Lung (tissue), 12 donors: Measurements from ENCODE around the gene KISS1R. TPM values are rescaled to one million over a fixed set of nuclear protein-coding genes. Genes with fewer than 3 reads are reported as not detected.

Experiments
- ATAC-seq: fragments of 200-7000 bp; cut with Tn5 transposase; one replicate; pipeline ENCODE4 v1.9.1; 2020; ENCODE audit warnings: moderate number of reproducible peaks; ENCODE audit not compliant: insufficient read depth, low FRiP score
- DNase-seq, 3 donors: peaks; one replicate each; pipeline ENCODE4 v3.0.0-alpha.2; 2013 to 2017
- H3K27ac ChIP-seq, 2 donors: one replicate each; pipeline ENCODE4 v1.5.1; 2013; ENCODE audit warnings: mild to moderate bottlenecking in 2 of 2, moderate library complexity in 2 of 2, control low read depth in 1 of 2, inconsistent platforms in 1 of 2, low read depth in 1 of 2, low read length in 1 of 2
- H3K27me3 ChIP-seq, 3 donors: one replicate each; pipeline ENCODE4 v1.5.1; 2013; ENCODE audit warnings: low read length in 2 of 3; ENCODE audit not compliant: control insufficient read depth in 3 of 3, insufficient read depth in 3 of 3
- H3K36me3 ChIP-seq, 4 donors: one replicate each; pipeline ENCODE4 v1.5.1; 2013; ENCODE audit warnings: low read length in 4 of 4, mild to moderate bottlenecking in 1 of 4, moderate library complexity in 1 of 4; ENCODE audit not compliant: control insufficient read depth in 4 of 4, insufficient read depth in 4 of 4
- H3K4me1 ChIP-seq, 5 donors: one replicate each; pipeline ENCODE4 v1.5.1; 2013; ENCODE audit warnings: low read length in 5 of 5, mild to moderate bottlenecking in 2 of 5, moderate library complexity in 1 of 5; ENCODE audit not compliant: control insufficient read depth in 5 of 5, insufficient read depth in 5 of 5
- H3K4me3 ChIP-seq: one replicate; pipeline ENCODE4 v1.5.1; 2013; ENCODE audit warnings: mild to moderate bottlenecking, control low read depth, moderate library complexity
- H3K9ac ChIP-seq, 2 donors: one replicate each; pipeline ENCODE4 v1.5.1; 2013; ENCODE audit warnings: low read length in 2 of 2, control low read depth in 1 of 2; ENCODE audit not compliant: insufficient read depth in 1 of 2
- H3K9me3 ChIP-seq, 4 donors: one replicate each; pipeline ENCODE4 v1.5.1; 2013; ENCODE audit warnings: low read length in 3 of 4, mild to moderate bottlenecking in 1 of 4, moderate library complexity in 1 of 4; ENCODE audit not compliant: control insufficient read depth in 4 of 4, insufficient read depth in 3 of 4
- CTCF ChIP-seq: IDR thresholded peaks from 2 replicates; pipeline ENCODE4 v1.5.1; 2012; ENCODE audit warnings: mild to moderate bottlenecking; ENCODE audit errors: control extremely low read depth, extremely low read depth
- WGBS, 2 donors: extraction: QIAGEN DNeasy Blood & Tissue Kit; methylation state at CpG; one replicate each; pipeline ENCODE4 v1.1.7; 2013; 5-methylcytosine and 5-hydroxymethylcytosine counted together
- polyA plus RNA-seq, 2 donors: library from polyadenylated mRNA; stranded (reverse); fragments of 200-250 nt; gene quantifications; one replicate each; pipeline ENCODE4 v1.2.1, GENCODE V29; 2013
- total RNA-seq, 2 donors: library from RNA; depleted of rRNA in 1 of 2; stranded (reverse); fragments of >200 nt in 1 of 2; gene quantifications; one replicate each; pipeline ENCODE4 v1.2.1, GENCODE V29; 2014 to 2021
- donor health status: control.
- donor health status: control.
- donor health status: Bipolar disorder and iron deficiency.
- donor health status: healthy.
- donor health status: DM: yes; HTN: yes; CAD: no.

The KISS1R gene
- total and polyA plus RNA-seq, 4 donors: 0.13 to 0.21 TPM; not detected in 2

GRCh38 chr19:900043-900301 is 17.2 kb upstream of the KISS1R start:
- H3K4me3 ChIP-seq: no peak overlapping the region

DNA sequence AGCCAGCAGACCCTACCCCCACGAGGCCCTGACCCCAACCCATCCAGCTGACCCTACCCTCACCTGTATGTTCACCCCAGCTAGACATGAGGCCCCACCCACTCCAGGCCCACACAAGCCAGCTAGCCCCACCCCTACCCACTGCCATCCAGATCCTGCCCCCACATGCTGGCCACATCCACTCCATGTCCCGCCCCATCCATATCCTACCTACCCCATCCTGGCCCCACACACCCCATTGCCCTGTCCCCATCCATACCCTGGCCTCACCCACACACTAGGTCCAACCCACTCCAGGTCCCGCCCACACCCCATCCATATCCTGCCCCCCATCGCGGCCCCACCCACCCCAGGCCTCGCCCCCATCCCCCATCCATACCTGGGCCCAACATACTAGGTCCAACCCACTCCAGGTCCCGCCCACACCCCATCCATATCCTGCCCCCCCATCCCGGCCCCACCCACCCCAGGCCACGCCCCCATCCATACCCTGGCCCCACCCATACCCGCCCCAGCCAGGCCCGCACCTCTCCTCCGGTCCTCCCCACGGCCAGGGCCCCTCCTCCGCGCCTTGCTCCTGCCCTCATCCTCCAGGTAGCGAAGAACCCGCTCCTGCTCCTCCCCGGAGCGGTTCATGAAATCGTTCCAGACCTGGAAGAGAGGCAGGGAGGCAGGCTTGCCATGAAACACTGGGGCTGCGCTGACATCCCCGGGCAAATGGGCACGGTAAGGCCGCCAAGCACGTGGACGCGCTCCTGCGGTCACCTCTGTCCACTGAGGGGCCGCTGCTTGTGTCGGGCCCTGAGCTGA is 16.6 kb upstream of the KISS1R start:
- no peak for DNase-seq
- peaks cover 0 to 5% (median 0%) of the 10 kb centered on the region in 5 donors for H3K4me1 ChIP-seq
- H3K4me3 ChIP-seq: no peak overlapping the region
- TF ChIP-seq CTCF: no peak
- 84 to 87% methylated on average over 30 of the region's 30 CpGs for WGBS, 2 donors
- H3K27ac ChIP-seq: no peak overlapping the region
- no peak for ATAC-seq
- H3K27me3 ChIP-seq: no peaks in the 10 kb centered on the region
- H3K9me3 ChIP-seq: no peaks in the 10 kb centered on the region
- peaks cover 0 to 33% (median 3%) of the 10 kb centered on the region in 4 donors for H3K36me3 ChIP-seq
- H3K9ac ChIP-seq: no peak overlapping the region

More at GRCh38 chr19:900043-900301, 17.2 kb upstream of the KISS1R start:
- DNase-seq (no peak), ATAC-seq (no peak)
- Histone ChIP-seq H3K27me3 (no peaks in the 10 kb centered on the region), H3K27ac (no peak overlapping the region), H3K9me3 (no peaks in the 10 kb centered on the region), H3K36me3 (peaks cover 0 to 33% (median 3%) of the 10 kb centered on the region in 4 donors), H3K4me1 (peaks cover 0 to 5% (median 0%) of the 10 kb centered on the region in 5 donors), H3K9ac (no peak overlapping the region)
- no peak for TF ChIP-seq CTCF
- 92 to 96% methylated on average over 13 to 15 of the region's 15 CpGs for WGBS, 2 donors

DNA sequence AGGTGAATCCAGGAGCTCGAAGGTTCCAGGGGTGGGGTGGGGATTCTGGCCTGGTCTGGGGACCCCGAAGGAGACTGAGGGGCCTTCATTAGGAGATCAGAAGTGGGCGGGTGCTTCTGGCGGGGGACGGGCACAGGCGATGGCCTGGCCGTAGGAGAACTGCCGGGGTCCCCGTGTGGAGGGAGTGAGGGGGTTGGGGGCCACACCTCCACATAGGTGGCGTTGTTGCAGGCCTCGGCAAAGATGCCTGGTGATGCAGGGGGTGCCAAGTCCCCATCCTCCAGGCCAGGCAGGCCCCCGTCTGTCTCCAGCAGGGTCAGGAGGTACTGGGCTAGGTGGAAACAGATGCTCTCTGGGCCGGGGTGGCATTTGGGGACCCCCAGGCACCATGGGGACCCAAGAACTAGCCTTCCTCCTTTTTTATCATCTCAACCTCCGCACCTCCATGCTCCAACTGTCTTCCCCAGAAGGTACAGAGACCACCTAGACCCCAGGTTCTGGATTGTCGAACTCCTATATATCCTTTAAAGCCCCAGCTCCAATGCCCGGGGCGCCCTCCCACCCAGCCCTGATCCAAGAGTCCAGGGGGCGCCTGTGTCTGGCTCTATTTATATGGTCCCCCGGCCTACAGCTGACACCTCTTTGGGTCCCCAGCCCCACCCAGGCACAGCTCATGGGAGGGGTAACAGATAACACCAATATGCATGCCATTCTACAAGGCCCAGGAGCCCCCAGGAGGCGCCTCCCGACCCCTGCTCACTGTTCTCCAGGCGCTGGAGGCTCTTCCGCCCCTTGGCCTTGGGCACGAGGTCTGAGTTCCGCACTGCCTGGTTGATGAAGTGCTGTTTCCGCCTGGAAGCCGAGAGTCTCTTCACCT is 15.7 kb upstream of the KISS1R start:
- ATAC-seq: no peak
- no peaks in the 10 kb centered on the region for H3K9me3 ChIP-seq
- 94 to 95% methylated on average over 27 of the region's 27 CpGs for WGBS, 2 donors
- no peaks in the 10 kb centered on the region for H3K27me3 ChIP-seq
- peaks cover 0 to 33% (median 3%) of the 10 kb centered on the region in 4 donors for H3K36me3 ChIP-seq
- H3K4me3 ChIP-seq: no peak overlapping the region
- peaks cover 0 to 5% (median 0%) of the 10 kb centered on the region in 5 donors for H3K4me1 ChIP-seq
- H3K9ac ChIP-seq: no peak overlapping the region
- DNase-seq: no peak
- TF ChIP-seq CTCF: no peak
- no peak overlapping the region for H3K27ac ChIP-seq
